Activated CD8-positive, alpha-beta T cell treated with anti-CD3 and anti-CD28 coated beads for 36 hours (primary cell): ENCODE data around the gene GABRA5. TPM values are rescaled to one million over a fixed set of nuclear protein-coding genes. Genes with fewer than 3 reads are reported as not detected.

Experiments
- ATAC-seq: fragments of 200-7000 bp; cut with Tn5 transposase; one replicate; pipeline ENCODE4 v1.10.0; 2021; ENCODE audit warnings: mild to moderate bottlenecking, moderate library complexity
- CTCF ChIA-PET: fragments of 350-600 bp; sonication (Branson Sonifier 250); formaldehyde crosslinking; loops from one replicate; lab custom pipeline; 2021; ENCODE audit warnings: antibody characterized with exemption; lab: Charles Lee
- POLR2A ChIA-PET: fragments of 350-600 bp; sonication (Branson Sonifier 250); formaldehyde crosslinking; loops from one replicate; lab custom pipeline; 2021; ENCODE audit warnings: antibody characterized with exemption; lab: Charles Lee
- DNase-seq: peaks from one replicate; pipeline ENCODE4 v3.0.0-alpha.2; 2020
- H3K27ac Mint-ChIP-seq: one replicate; pipeline ENCODE4 v1.8.0; 2021; ENCODE audit warnings: mild to moderate bottlenecking, mixed read lengths
- H3K27me3 Mint-ChIP-seq: one replicate; pipeline ENCODE4 v1.8.0; 2021; ENCODE audit warnings: mixed read lengths
- H3K36me3 Mint-ChIP-seq: one replicate; pipeline ENCODE4 v1.8.0; 2021; ENCODE audit warnings: low read depth, mixed read lengths
- H3K4me1 Mint-ChIP-seq: one replicate; pipeline ENCODE4 v1.8.0; 2021; ENCODE audit warnings: low read depth, mixed read lengths
- H3K4me3 Mint-ChIP-seq: one replicate; pipeline ENCODE4 v1.8.0; 2021; ENCODE audit warnings: mild to moderate bottlenecking, moderate library complexity, mixed read lengths
- H3K9me3 Mint-ChIP-seq: one replicate; pipeline ENCODE4 v1.8.0; 2021; ENCODE audit warnings: mixed read lengths
- CTCF ChIP-seq: fragments of 200-600 bp; IDR thresholded peaks from one replicate; pipeline ENCODE4 v1.8.0; 2022; ENCODE audit warnings: antibody characterized with exemption, mild to moderate bottlenecking
- intact Hi-C: fragments of 100-400 bp; cut with micrococcal nuclease; formaldehyde crosslinking; loops from one replicate; pipeline ENCODE4 v1.10.0; 2022
- total RNA-seq, 2 experiments: library from RNA; stranded (reverse); gene quantifications; one replicate each; pipeline ENCODE4 v1.2.3, GENCODE V29; 2021

GABRA5 gene
- total RNA-seq, 2 experiments from 2014 or later, result not detected

GRCh38 chr15:26928051-26928450, 61.2 kb downstream of the GABRA5 start:
- CTCF ChIA-PET, result no interaction called here
- TF ChIP-seq CTCF, result no peak
- no peak for ATAC-seq
- Mint-ChIP-seq H3K9me3 (peaks cover 1% of the 10 kb centered on the region), H3K27me3 (no peaks in the 10 kb centered on the region), H3K27ac (no peak overlapping the region), H3K36me3 (no peaks in the 10 kb centered on the region), H3K4me1 (no peaks in the 10 kb centered on the region), H3K4me3 (no peak overlapping the region)
- POLR2A ChIA-PET, result no interaction called here
- no peak for DNase-seq
- intact Hi-C loops, result no loop called here

GRCh38 chr15:26929588-26929987, 62.7 kb downstream of the GABRA5 start:
- Mint-ChIP-seq H3K27ac (no peak overlapping the region), H3K4me3 (no peak overlapping the region), H3K4me1 (no peaks in the 10 kb centered on the region), H3K27me3 (no peaks in the 10 kb centered on the region), H3K9me3 (no peaks in the 10 kb centered on the region), H3K36me3 (no peaks in the 10 kb centered on the region)
- DNase-seq (no peak), ATAC-seq (no peak)
- POLR2A ChIA-PET, result no interaction called here
- CTCF ChIA-PET, result no interaction called here
- no peak for TF ChIP-seq CTCF
- intact Hi-C loops, result no loop called here

- no peak overlapping the region for H3K27ac Mint-ChIP-seq
- ChIA-PET CTCF (no interaction called here), POLR2A (no interaction called here)
- no peaks in the 10 kb centered on the region for H3K36me3 Mint-ChIP-seq
- H3K4me3 Mint-ChIP-seq, result no peak overlapping the region
- DNase-seq, result no peak
- intact Hi-C loops, result no loop called here
- no peaks in the 10 kb centered on the region for H3K4me1 Mint-ChIP-seq
- no peaks in the 10 kb centered on the region for H3K27me3 Mint-ChIP-seq
- no peak for TF ChIP-seq CTCF
- no peaks in the 10 kb centered on the region for H3K9me3 Mint-ChIP-seq
- ATAC-seq, result no peak
Observed at GRCh38 chr15:26934848-26935247, 68.0 kb downstream of the GABRA5 start.

- ChIA-PET POLR2A (no interaction called here), CTCF (no interaction called here)
- no peaks in the 10 kb centered on the region for H3K36me3 Mint-ChIP-seq
- H3K27me3 Mint-ChIP-seq, result no peaks in the 10 kb centered on the region
- ATAC-seq, result no peak
- H3K4me3 Mint-ChIP-seq, result no peak overlapping the region
- H3K4me1 Mint-ChIP-seq, result no peaks in the 10 kb centered on the region
- TF ChIP-seq CTCF, result no peak
- no peaks in the 10 kb centered on the region for H3K9me3 Mint-ChIP-seq
- H3K27ac Mint-ChIP-seq, result no peak overlapping the region
- intact Hi-C loops, result no loop called here
- no peak for DNase-seq
Observed at GRCh38 chr15:26935322-26935721, 68.5 kb downstream of the GABRA5 start.

GRCh38 chr15:26936502-26936901, 69.6 kb downstream of the GABRA5 start:
- H3K4me3 Mint-ChIP-seq, result no peak overlapping the region
- no peaks in the 10 kb centered on the region for H3K36me3 Mint-ChIP-seq
- no peak for TF ChIP-seq CTCF
- no peak for DNase-seq
- no peaks in the 10 kb centered on the region for H3K9me3 Mint-ChIP-seq
- intact Hi-C loops, result no loop called here
- ATAC-seq, result no peak
- no peaks in the 10 kb centered on the region for H3K27me3 Mint-ChIP-seq
- no peak overlapping the region for H3K27ac Mint-ChIP-seq
- POLR2A ChIA-PET, result no interaction called here
- CTCF ChIA-PET, result no interaction called here
- H3K4me1 Mint-ChIP-seq, result no peaks in the 10 kb centered on the region
